HepG2 (cell line): ENCODE results near the gene CCDC142. TPM values are rescaled to one million over a fixed set of nuclear protein-coding genes. Genes with fewer than 3 reads are reported as not detected.

ENCODE experiments used
- ADNP ChIP-seq: sonication (generic); formaldehyde crosslinking; IDR thresholded peaks from 2 replicates; pipeline ENCODE4 v1.4.0; 2020; ENCODE audit warnings: missing genetic modification reagents
- CBFB ChIP-seq: sonication (generic); formaldehyde crosslinking; IDR thresholded peaks from 2 replicates; pipeline ENCODE4 v1.4.0; 2020; ENCODE audit warnings: missing genetic modification reagents
- CERS6 ChIP-seq: sonication (generic); formaldehyde crosslinking; IDR thresholded peaks from 2 replicates; pipeline ENCODE4 v1.5.0; 2020; ENCODE audit warnings: missing genetic modification reagents
- DPF2 ChIP-seq: sonication (generic); formaldehyde crosslinking; IDR thresholded peaks from 2 replicates; pipeline ENCODE4 v1.4.0; 2020; ENCODE audit warnings: mild to moderate bottlenecking, low read depth, missing genetic modification reagents, borderline replicate concordance
- EED ChIP-seq: sonication (generic); formaldehyde crosslinking; IDR thresholded peaks from 2 replicates; pipeline ENCODE4 v1.5.0; 2020; ENCODE audit warnings: mild to moderate bottlenecking, missing genetic modification reagents
- FOXA1 ChIP-seq, 2 experiments: fragments of 450-650 bp in 1 of 2; sonication (generic) in 1 of 2; formaldehyde crosslinking in 1 of 2; IDR thresholded peaks; 2 replicates each; pipeline versions ENCODE4 v1.4.0 to v1.6.1; 2016 to 2020; ENCODE audit warnings: missing genetic modification reagents in 1 of 2
- FOXP1 ChIP-seq, 2 experiments: fragments of 450-650 bp in 1 of 2; IDR thresholded peaks; 2 replicates each; pipeline ENCODE4 v1.6.1; 2017 to 2018; ENCODE audit warnings: antibody characterized with exemption in 1 of 2
- GABPA ChIP-seq, 2 experiments: IDR thresholded peaks; 2 replicates each; pipeline ENCODE4 v1.6.1; 2011 to 2016; ENCODE audit warnings: low read depth in 2 of 2, low read length in 1 of 2, missing biosample characterization in 1 of 2, missing genetic modification characterization in 1 of 2
- HDAC1 ChIP-seq: sonication (generic); formaldehyde crosslinking; IDR thresholded peaks from 2 replicates; pipeline ENCODE4 v1.5.1; 2020; ENCODE audit warnings: mild to moderate bottlenecking, missing genetic modification reagents
- HDAC2 ChIP-seq: sonication (generic); formaldehyde crosslinking; IDR thresholded peaks from 2 replicates; pipeline ENCODE4 v1.4.0; 2020; ENCODE audit warnings: missing genetic modification reagents
- MIXL1 ChIP-seq: IDR thresholded peaks from 2 replicates; pipeline ENCODE4 v1.6.1; 2016
- MYC ChIP-seq: sonication (generic); formaldehyde crosslinking; IDR thresholded peaks from 2 replicates; pipeline ENCODE4 v1.9.0; 2021; ENCODE audit warnings: missing genetic modification reagents, borderline replicate concordance
- MYNN ChIP-seq: sonication (generic); formaldehyde crosslinking; IDR thresholded peaks from 2 replicates; pipeline ENCODE4 v1.4.0; 2020; ENCODE audit warnings: mild to moderate bottlenecking, low read depth, missing genetic modification reagents
- NCOA1 ChIP-seq: sonication (generic); formaldehyde crosslinking; IDR thresholded peaks from 2 replicates; pipeline ENCODE4 v1.9.0; 2021; ENCODE audit warnings: missing genetic modification reagents
- PCBP1 ChIP-seq: fragments of 200-400 bp; formaldehyde crosslinking; IDR thresholded peaks from 2 replicates; pipeline ENCODE4 v1.6.1; 2017; ENCODE audit warnings: mild to moderate bottlenecking, low read depth, low read length, borderline replicate concordance
- PHF20 ChIP-seq: sonication (generic); formaldehyde crosslinking; IDR thresholded peaks from 2 replicates; pipeline ENCODE4 v1.5.0; 2020; ENCODE audit warnings: mild to moderate bottlenecking, missing genetic modification reagents
- SALL1 ChIP-seq: sonication (generic); formaldehyde crosslinking; IDR thresholded peaks from 2 replicates; pipeline ENCODE4 v1.8.0; 2022; ENCODE audit warnings: mild to moderate bottlenecking, missing genetic modification reagents
- SNAPC5 ChIP-seq: sonication (generic); formaldehyde crosslinking; IDR thresholded peaks from 2 replicates; pipeline ENCODE4 v1.8.1; 2023; ENCODE audit warnings: mild to moderate bottlenecking, missing genetic modification reagents, borderline replicate concordance
- SP2 ChIP-seq: sonication (generic); formaldehyde crosslinking; IDR thresholded peaks from 2 replicates; pipeline ENCODE4 v1.5.1; 2020; ENCODE audit warnings: mild to moderate bottlenecking, missing genetic modification reagents
- SRSF1 ChIP-seq: fragments of 200-400 bp; formaldehyde crosslinking; optimal IDR thresholded peaks from 2 replicates; pipeline ENCODE3; 2017; ENCODE audit warnings: mild to moderate bottlenecking, low read depth, low read length, moderate library complexity
- ZEB1 ChIP-seq: IDR thresholded peaks from 2 replicates; pipeline ENCODE4 v1.6.1; 2012; ENCODE audit warnings: mild to moderate bottlenecking, low read depth, inconsistent platforms; ENCODE audit not compliant: insufficient replicate concordance
- ZIK1 ChIP-seq: sonication (generic); formaldehyde crosslinking; IDR thresholded peaks from 2 replicates; pipeline ENCODE4 v1.5.0; 2020; ENCODE audit warnings: mild to moderate bottlenecking, low read depth, missing genetic modification reagents, borderline replicate concordance
- ZNF101 ChIP-seq: sonication (generic); formaldehyde crosslinking; IDR thresholded peaks from 2 replicates; pipeline ENCODE4 v1.4.0; 2020; ENCODE audit warnings: mild to moderate bottlenecking, low read depth, missing genetic modification reagents, borderline replicate concordance
- ZNF20 ChIP-seq: sonication (generic); formaldehyde crosslinking; IDR thresholded peaks from 2 replicates; pipeline ENCODE4 v1.4.0; 2020; ENCODE audit warnings: mild to moderate bottlenecking, moderate library complexity, missing genetic modification reagents
- ZNF24 ChIP-seq: fragments of 450-650 bp; IDR thresholded peaks from 2 replicates; pipeline ENCODE4 v1.6.1; 2017; ENCODE audit warnings: antibody characterized with exemption, mild to moderate bottlenecking
- ZNF276 ChIP-seq: sonication (generic); formaldehyde crosslinking; IDR thresholded peaks from 2 replicates; pipeline ENCODE4 v1.4.0; 2020; ENCODE audit warnings: mild to moderate bottlenecking, low read depth, missing genetic modification reagents
- ZNF788 ChIP-seq: sonication (generic); formaldehyde crosslinking; IDR thresholded peaks from 2 replicates; pipeline ENCODE4 v1.5.0; 2020; ENCODE audit warnings: mild to moderate bottlenecking, missing genetic modification reagents, borderline replicate concordance
- ZNF790 ChIP-seq: sonication (generic); formaldehyde crosslinking; IDR thresholded peaks from 2 replicates; pipeline ENCODE4 v1.8.0; 2022; ENCODE audit warnings: missing genetic modification reagents, mild to moderate bottlenecking, borderline replicate concordance
- ZNF792 ChIP-seq: IDR thresholded peaks from 2 replicates; pipeline ENCODE4 v1.6.1; 2016
- ZNF883 ChIP-seq: sonication (generic); formaldehyde crosslinking; IDR thresholded peaks from 2 replicates; pipeline ENCODE4 v1.5.1; 2020; ENCODE audit warnings: mild to moderate bottlenecking, missing genetic modification reagents; ENCODE audit errors: not compliant biosample characterization
- ZSCAN31 ChIP-seq: sonication (generic); formaldehyde crosslinking; IDR thresholded peaks from 2 replicates; pipeline ENCODE4 v1.5.0; 2020; ENCODE audit warnings: low read depth, mild to moderate bottlenecking, missing genetic modification reagents
- polyA plus RNA-seq, 8 experiments: library from polyadenylated mRNA; depleted of rRNA in 3 of 8; stranded (reverse) in 7 of 8; unstranded in 1 of 8; fragments of >200 nt; fragmentation: Illumina TruSeq in 4 of 8; extraction: Trizol in 4 of 8; gene quantifications; 2 replicates each; pipeline versions ENCODE4 v1.2.1 to v1.2.3, GENCODE V29; 2011 to 2016; ENCODE audit warnings: low read depth in 4 of 8, missing spikeins in 1 of 8, mixed read lengths in 1 of 8; ENCODE audit not compliant: insufficient read depth in 1 of 8
- total RNA-seq, 5 experiments: library from RNA; depleted of rRNA; stranded (reverse); fragments of >200 nt; fragmentation: Illumina TruSeq; extraction: Trizol; gene quantifications; 2 replicates each; pipeline ENCODE4 v1.2.3, GENCODE V29; 2016; ENCODE audit warnings: low read depth in 1 of 5

The CCDC142 gene
- total and polyA plus RNA-seq, 2 of the 13 experiments (the other 11 are each of a cell fraction or from before 2014, with no cell fraction given), result 14.7 to 30.4 TPM

- no peak for TF ChIP-seq CERS6 (CRISPR knock-in tag)
- no peak for TF ChIP-seq ZNF792
- TF ChIP-seq ZNF276 (CRISPR knock-in tag), result no peak
- TF ChIP-seq FOXP1 (IDR thresholded peaks at IDR 0.05), result no peak
- no peak for TF ChIP-seq FOXP1 (CRISPR knock-in tag; IDR thresholded peaks at IDR 0.05)
- no peak for TF ChIP-seq ZIK1
- TF ChIP-seq MYNN (CRISPR knock-in tag), result no peak
- TF ChIP-seq ADNP (CRISPR knock-in tag), result no peak
- no peak for TF ChIP-seq FOXA1 (IDR thresholded peaks at IDR 0.05)
- TF ChIP-seq FOXA1 (CRISPR knock-in tag; IDR thresholded peaks at IDR 0.05), result no peak
- TF ChIP-seq ZNF20, result no peak
- no peak for TF ChIP-seq PHF20
- TF ChIP-seq SNAPC5 (CRISPR knock-in tag), result no peak
- TF ChIP-seq SP2 (CRISPR knock-in tag), result peak; percentile 38; the same call in 1 of the 2 replicates
- TF ChIP-seq SRSF1, result no peak
- TF ChIP-seq PCBP1, result no peak; the same call in 1 of the 2 replicates
- no peak for TF ChIP-seq ZNF101 (CRISPR knock-in tag)
- TF ChIP-seq GABPA (IDR thresholded peaks at IDR 0.05; ENCODE audit: low read depth, low read length), result no peak
- TF ChIP-seq GABPA (CRISPR knock-in tag; IDR thresholded peaks at IDR 0.05; ENCODE audit: low read depth), result no peak
- no peak for TF ChIP-seq MYC (CRISPR knock-in tag)
- no peak for TF ChIP-seq ZEB1
- no peak for TF ChIP-seq SALL1 (CRISPR knock-in tag)
- no peak for TF ChIP-seq HDAC1 (CRISPR knock-in tag)
- peak; percentile 18; the same call in 1 of the 2 replicates for TF ChIP-seq ZSCAN31 (CRISPR knock-in tag)
- 0 out of 2 replicates have a peak, but pooled peaks have one; percentile 51 for TF ChIP-seq NCOA1
- TF ChIP-seq DPF2 (CRISPR knock-in tag), result no peak
- TF ChIP-seq EED (CRISPR knock-in tag), result 0 out of 2 replicates have a peak, but pooled peaks have one; percentile 55
- TF ChIP-seq CBFB (CRISPR knock-in tag), result no peak
- TF ChIP-seq ZNF883, result no peak
- 0 out of 2 replicates have a peak, but pooled peaks have one; percentile 13 for TF ChIP-seq ZNF788 (CRISPR knock-in tag)
- no peak for TF ChIP-seq HDAC2 (CRISPR knock-in tag)
- TF ChIP-seq ZNF790 (CRISPR knock-in tag), result no peak
- TF ChIP-seq MIXL1 (CRISPR knock-in tag), result no peak
- no peak for TF ChIP-seq ZNF24
These were observed 42.9 kb downstream of the CCDC142 start (continued) for GRCh38 chr2:74439803-74440377.
